HepG2 (cell line): ENCODE data around the gene ECPAS. TPM values are rescaled to one million over a fixed set of nuclear protein-coding genes. Genes with fewer than 3 reads are reported as not detected.

Experiments
- CREB1 ChIP-seq, 2 experiments: fragments of 450-650 bp in 1 of 2; IDR thresholded peaks; 2 replicates each; pipeline ENCODE4 v1.6.1; 2016 to 2017; ENCODE audit warnings: control low read depth in 1 of 2, mild to moderate bottlenecking in 1 of 2, missing compliant biosample characterization in 1 of 2, missing genetic modification characterization in 1 of 2
- ERF ChIP-seq: IDR thresholded peaks from 2 replicates; pipeline ENCODE4 v1.6.1; 2018; ENCODE audit warnings: missing biosample characterization, missing genetic modification reagents
- EZH2 ChIP-seq: conservative IDR thresholded peaks from 2 replicates; pipeline ENCODE4 v1.6.1; 2012; ENCODE audit warnings: mild to moderate bottlenecking, low read depth, low read length, moderate library complexity
- GABPA ChIP-seq, 2 experiments: IDR thresholded peaks; 2 replicates each; pipeline ENCODE4 v1.6.1; 2011 to 2016; ENCODE audit warnings: low read depth in 2 of 2, low read length in 1 of 2, missing biosample characterization in 1 of 2, missing genetic modification characterization in 1 of 2
- HCFC1 ChIP-seq: fragments of 150-350 bp; IDR thresholded peaks from 2 replicates; pipeline ENCODE4 v1.6.1; 2014; ENCODE audit warnings: low read depth, low read length
- HES4 ChIP-seq: sonication (generic); formaldehyde crosslinking; IDR thresholded peaks from 2 replicates; pipeline ENCODE4 v1.9.0; 2021; ENCODE audit warnings: mild to moderate bottlenecking, missing genetic modification reagents, borderline replicate concordance
- HOXA5 ChIP-seq: sonication (generic); formaldehyde crosslinking; IDR thresholded peaks from 2 replicates; pipeline ENCODE4 v1.4.0; 2020; ENCODE audit warnings: missing genetic modification reagents
- HOXA7 ChIP-seq: sonication (generic); formaldehyde crosslinking; IDR thresholded peaks from 2 replicates; pipeline ENCODE4 v1.8.1; 2022; ENCODE audit warnings: mild to moderate bottlenecking, missing genetic modification reagents, moderate library complexity
- NCOA5 ChIP-seq: sonication (generic); formaldehyde crosslinking; IDR thresholded peaks from 2 replicates; pipeline ENCODE4 v1.4.0; 2020; ENCODE audit warnings: missing genetic modification reagents
- NFIC ChIP-seq: IDR thresholded peaks from 2 replicates; pipeline ENCODE4 v1.6.1; 2012; ENCODE audit warnings: mild to moderate bottlenecking, low read length, inconsistent platforms
- ZFP36L2 ChIP-seq: sonication (generic); formaldehyde crosslinking; IDR thresholded peaks from 2 replicates; pipeline ENCODE4 v1.4.0; 2020; ENCODE audit warnings: missing genetic modification reagents
- ZNF101 ChIP-seq: sonication (generic); formaldehyde crosslinking; IDR thresholded peaks from 2 replicates; pipeline ENCODE4 v1.4.0; 2020; ENCODE audit warnings: mild to moderate bottlenecking, low read depth, missing genetic modification reagents, borderline replicate concordance
- ZNF260 ChIP-seq: sonication (generic); formaldehyde crosslinking; IDR thresholded peaks from 2 replicates; pipeline ENCODE4 v1.4.0; 2020; ENCODE audit warnings: missing genetic modification reagents, low read depth, mild to moderate bottlenecking, borderline replicate concordance
- ZNF567 ChIP-seq: sonication (generic); formaldehyde crosslinking; IDR thresholded peaks from 2 replicates; pipeline ENCODE4 v1.8.1; 2023; ENCODE audit warnings: mild to moderate bottlenecking, missing genetic modification reagents, borderline replicate concordance
- ZNF644 ChIP-seq: IDR thresholded peaks from 2 replicates; pipeline ENCODE4 v1.6.1; 2016; ENCODE audit warnings: low read depth
- polyA plus RNA-seq, 8 experiments: library from polyadenylated mRNA; depleted of rRNA in 3 of 8; stranded (reverse) in 7 of 8; unstranded in 1 of 8; fragments of >200 nt; fragmentation: Illumina TruSeq in 4 of 8; extraction: Trizol in 4 of 8; gene quantifications; 2 replicates each; pipeline versions ENCODE4 v1.2.1 to v1.2.3, GENCODE V29; 2011 to 2016; ENCODE audit warnings: low read depth in 4 of 8, missing spikeins in 1 of 8, mixed read lengths in 1 of 8; ENCODE audit not compliant: insufficient read depth in 1 of 8
- total RNA-seq, 5 experiments: library from RNA; depleted of rRNA; stranded (reverse); fragments of >200 nt; fragmentation: Illumina TruSeq; extraction: Trizol; gene quantifications; 2 replicates each; pipeline ENCODE4 v1.2.3, GENCODE V29; 2016; ENCODE audit warnings: low read depth in 1 of 5
- TF ChIP-seq, protein P1 (sequence below), 2 experiments: fragments of 450-650 bp in 1 of 2; sonication (generic) in 1 of 2; formaldehyde crosslinking in 1 of 2; IDR thresholded peaks; 2 replicates each; pipeline versions ENCODE4 v1.6.1 to v1.8.0; 2016 to 2022; ENCODE audit warnings: antibody characterized with exemption in 1 of 2, mild to moderate bottlenecking in 1 of 2, missing genetic modification reagents in 1 of 2
- TF ChIP-seq, protein P2 (sequence below): sonication (generic); formaldehyde crosslinking; IDR thresholded peaks from 2 replicates; pipeline ENCODE4 v1.4.0; 2020; ENCODE audit warnings: missing genetic modification reagents, borderline replicate concordance
- TF ChIP-seq, protein P3 (sequence below): IDR thresholded peaks from 2 replicates; pipeline ENCODE4 v1.6.1; 2012; ENCODE audit warnings: inconsistent platforms

The ECPAS gene
- total and polyA plus RNA-seq, 2 of the 13 experiments (the other 11 are each of a cell fraction or from before 2014, with no cell fraction given) = 35.3 to 58.0 TPM

DNA sequence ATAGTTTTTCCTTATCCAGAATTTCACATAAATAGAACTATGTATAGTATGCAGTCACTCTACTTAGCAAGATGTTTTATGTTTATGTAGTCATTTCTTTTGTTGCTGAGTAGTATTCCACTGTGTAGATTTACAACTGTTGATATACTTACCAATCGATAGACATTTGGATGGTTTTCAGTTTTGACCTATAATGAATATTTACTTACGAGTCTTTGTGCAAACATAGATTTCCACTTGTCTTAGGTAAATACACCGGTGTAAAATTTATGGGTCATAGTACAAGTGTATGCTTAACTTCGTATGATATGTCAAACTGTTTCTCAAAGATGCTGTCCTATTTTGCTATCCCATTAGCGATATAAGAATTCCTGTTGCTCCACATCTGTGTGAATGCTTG, 134.4 kb downstream of the ECPAS start (continued):
- TF ChIP-seq, protein P1, sequence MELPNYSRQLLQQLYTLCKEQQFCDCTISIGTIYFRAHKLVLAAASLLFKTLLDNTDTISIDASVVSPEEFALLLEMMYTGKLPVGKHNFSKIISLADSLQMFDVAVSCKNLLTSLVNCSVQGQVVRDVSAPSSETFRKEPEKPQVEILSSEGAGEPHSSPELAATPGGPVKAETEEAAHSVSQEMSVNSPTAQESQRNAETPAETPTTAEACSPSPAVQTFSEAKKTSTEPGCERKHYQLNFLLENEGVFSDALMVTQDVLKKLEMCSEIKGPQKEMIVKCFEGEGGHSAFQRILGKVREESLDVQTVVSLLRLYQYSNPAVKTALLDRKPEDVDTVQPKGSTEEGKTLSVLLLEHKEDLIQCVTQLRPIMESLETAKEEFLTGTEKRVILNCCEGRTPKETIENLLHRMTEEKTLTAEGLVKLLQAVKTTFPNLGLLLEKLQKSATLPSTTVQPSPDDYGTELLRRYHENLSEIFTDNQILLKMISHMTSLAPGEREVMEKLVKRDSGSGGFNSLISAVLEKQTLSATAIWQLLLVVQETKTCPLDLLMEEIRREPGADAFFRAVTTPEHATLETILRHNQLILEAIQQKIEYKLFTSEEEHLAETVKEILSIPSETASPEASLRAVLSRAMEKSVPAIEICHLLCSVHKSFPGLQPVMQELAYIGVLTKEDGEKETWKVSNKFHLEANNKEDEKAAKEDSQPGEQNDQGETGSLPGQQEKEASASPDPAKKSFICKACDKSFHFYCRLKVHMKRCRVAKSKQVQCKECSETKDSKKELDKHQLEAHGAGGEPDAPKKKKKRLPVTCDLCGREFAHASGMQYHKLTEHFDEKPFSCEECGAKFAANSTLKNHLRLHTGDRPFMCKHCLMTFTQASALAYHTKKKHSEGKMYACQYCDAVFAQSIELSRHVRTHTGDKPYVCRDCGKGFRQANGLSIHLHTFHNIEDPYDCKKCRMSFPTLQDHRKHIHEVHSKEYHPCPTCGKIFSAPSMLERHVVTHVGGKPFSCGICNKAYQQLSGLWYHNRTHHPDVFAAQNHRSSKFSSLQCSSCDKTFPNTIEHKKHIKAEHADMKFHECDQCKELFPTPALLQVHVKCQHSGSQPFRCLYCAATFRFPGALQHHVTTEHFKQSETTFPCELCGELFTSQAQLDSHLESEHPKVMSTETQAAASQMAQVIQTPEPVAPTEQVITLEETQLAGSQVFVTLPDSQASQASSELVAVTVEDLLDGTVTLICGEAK (IDR thresholded peaks at IDR 0.05) = no peak
- TF ChIP-seq, protein P1 (CRISPR knock-in tag; IDR thresholded peaks at IDR 0.05) = no peak
- TF ChIP-seq, protein P2, sequence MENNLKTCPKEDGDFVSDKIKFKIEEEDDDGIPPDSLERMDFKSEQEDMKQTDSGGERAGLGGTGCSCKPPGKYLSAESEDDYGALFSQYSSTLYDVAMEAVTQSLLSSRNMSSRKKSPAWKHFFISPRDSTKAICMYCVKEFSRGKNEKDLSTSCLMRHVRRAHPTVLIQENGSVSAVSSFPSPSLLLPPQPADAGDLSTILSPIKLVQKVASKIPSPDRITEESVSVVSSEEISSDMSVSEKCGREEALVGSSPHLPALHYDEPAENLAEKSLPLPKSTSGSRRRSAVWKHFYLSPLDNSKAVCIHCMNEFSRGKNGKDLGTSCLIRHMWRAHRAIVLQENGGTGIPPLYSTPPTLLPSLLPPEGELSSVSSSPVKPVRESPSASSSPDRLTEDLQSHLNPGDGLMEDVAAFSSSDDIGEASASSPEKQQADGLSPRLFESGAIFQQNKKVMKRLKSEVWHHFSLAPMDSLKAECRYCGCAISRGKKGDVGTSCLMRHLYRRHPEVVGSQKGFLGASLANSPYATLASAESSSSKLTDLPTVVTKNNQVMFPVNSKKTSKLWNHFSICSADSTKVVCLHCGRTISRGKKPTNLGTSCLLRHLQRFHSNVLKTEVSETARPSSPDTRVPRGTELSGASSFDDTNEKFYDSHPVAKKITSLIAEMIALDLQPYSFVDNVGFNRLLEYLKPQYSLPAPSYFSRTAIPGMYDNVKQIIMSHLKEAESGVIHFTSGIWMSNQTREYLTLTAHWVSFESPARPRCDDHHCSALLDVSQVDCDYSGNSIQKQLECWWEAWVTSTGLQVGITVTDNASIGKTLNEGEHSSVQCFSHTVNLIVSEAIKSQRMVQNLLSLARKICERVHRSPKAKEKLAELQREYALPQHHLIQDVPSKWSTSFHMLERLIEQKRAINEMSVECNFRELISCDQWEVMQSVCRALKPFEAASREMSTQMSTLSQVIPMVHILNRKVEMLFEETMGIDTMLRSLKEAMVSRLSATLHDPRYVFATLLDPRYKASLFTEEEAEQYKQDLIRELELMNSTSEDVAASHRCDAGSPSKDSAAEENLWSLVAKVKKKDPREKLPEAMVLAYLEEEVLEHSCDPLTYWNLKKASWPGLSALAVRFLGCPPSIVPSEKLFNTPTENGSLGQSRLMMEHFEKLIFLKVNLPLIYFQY (CRISPR knock-in tag) = no peak
- TF ChIP-seq NFIC (peak; percentile 98), ZFP36L2 (CRISPR knock-in tag) (no peak), ZNF567 (CRISPR knock-in tag) (no peak), GABPA (IDR thresholded peaks at IDR 0.05; ENCODE audit: low read depth, low read length) (no peak), GABPA (CRISPR knock-in tag; IDR thresholded peaks at IDR 0.05; ENCODE audit: low read depth) (peak; percentile 36; the same call in 1 of the 2 replicates), HOXA7 (CRISPR knock-in tag) (no peak), ZNF101 (CRISPR knock-in tag) (no peak), ZNF644 (CRISPR knock-in tag) (no peak), HES4 (CRISPR knock-in tag) (no peak), ZNF260 (no peak), HCFC1 (no peak), HOXA5 (CRISPR knock-in tag) (peak; percentile 55; the same call in 1 of the 2 replicates), EZH2 (no peak), NCOA5 (CRISPR knock-in tag) (no peak), ERF (peak; percentile 44; the same call in 1 of the 2 replicates), CREB1 (IDR thresholded peaks at IDR 0.05) (0 out of 2 replicates have a peak, but pooled peaks have one; percentile 11), CREB1 (CRISPR knock-in tag; IDR thresholded peaks at IDR 0.05) (peak; percentile 66)
- TF ChIP-seq, protein P3, sequence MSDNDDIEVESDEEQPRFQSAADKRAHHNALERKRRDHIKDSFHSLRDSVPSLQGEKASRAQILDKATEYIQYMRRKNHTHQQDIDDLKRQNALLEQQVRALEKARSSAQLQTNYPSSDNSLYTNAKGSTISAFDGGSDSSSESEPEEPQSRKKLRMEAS = no peak
